Measurements from ENCODE around the gene CNTROB. TPM values are rescaled to one million over a fixed set of nuclear protein-coding genes. Genes with fewer than 3 reads are reported as not detected.
"Not testable (repeated sequence)": the region's sequence is repeated elsewhere in the genome, so short reads cannot be mapped to it uniquely, and the experiment has no call there.

CNTROB gene
- total RNA-seq, 4 donors from 2014 or later: 22.7 to 62.1 (median 31.6) TPM

DNA sequence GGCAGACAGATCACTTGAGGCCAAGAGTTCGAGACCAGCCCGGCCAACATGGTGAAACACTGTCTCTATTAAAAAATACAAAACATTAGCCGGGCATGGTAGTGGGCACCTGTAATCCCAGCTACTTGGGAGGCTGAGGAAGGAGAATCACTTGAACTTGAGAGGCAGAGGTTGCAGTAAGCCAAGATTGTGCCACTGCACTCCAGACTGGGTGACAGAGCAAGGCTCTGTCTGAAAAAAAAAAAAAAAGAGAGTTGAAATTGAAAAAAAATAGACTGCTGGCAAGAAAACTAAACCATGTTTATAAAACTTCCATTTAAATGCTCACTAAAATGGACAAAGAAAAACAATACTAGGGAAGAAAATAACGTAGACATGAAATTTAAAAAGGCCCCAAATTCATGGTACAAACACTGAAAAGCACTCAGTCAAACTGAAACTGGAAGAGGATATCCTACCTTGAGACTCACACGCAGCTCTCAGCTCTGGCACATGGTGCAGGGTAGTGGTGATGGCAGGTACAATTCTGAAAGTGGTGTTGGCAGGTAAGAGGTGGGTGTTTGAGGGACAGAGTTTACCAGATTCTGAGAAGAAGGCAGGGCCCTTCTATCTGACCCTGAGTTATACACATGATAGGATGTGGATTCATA, 19.3 kb downstream of the CNTROB start:
- in situ Hi-C loops (cut with MboI; ENCODE audit: low pct_ligation_motif_present in 1 of 4, low pct_unique_long_range_greater_than_20kb in 1 of 4, low sequenced_read_pairs in 3 of 4): no loop called here
- H3K4me3 ChIP-seq: no peak overlapping the region
- TF ChIP-seq POLR2A (IDR thresholded peaks at IDR 0.05) (no peak), EP300 (IDR thresholded peaks at IDR 0.05; ENCODE audit: low read depth) (no peak), POLR2AphosphoS5 (IDR thresholded peaks at IDR 0.05) (no peak)
- TF ChIP-seq, protein P1, sequence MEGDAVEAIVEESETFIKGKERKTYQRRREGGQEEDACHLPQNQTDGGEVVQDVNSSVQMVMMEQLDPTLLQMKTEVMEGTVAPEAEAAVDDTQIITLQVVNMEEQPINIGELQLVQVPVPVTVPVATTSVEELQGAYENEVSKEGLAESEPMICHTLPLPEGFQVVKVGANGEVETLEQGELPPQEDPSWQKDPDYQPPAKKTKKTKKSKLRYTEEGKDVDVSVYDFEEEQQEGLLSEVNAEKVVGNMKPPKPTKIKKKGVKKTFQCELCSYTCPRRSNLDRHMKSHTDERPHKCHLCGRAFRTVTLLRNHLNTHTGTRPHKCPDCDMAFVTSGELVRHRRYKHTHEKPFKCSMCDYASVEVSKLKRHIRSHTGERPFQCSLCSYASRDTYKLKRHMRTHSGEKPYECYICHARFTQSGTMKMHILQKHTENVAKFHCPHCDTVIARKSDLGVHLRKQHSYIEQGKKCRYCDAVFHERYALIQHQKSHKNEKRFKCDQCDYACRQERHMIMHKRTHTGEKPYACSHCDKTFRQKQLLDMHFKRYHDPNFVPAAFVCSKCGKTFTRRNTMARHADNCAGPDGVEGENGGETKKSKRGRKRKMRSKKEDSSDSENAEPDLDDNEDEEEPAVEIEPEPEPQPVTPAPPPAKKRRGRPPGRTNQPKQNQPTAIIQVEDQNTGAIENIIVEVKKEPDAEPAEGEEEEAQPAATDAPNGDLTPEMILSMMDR (IDR thresholded peaks at IDR 0.05): no peak
- DNase-seq: no peak
- 61 to 63% methylated on average over 4 to 5 of the region's 5 CpGs for WGBS, 2 donors (ENCODE audit: low coverage in 1 of 2)
- H3K27me3 ChIP-seq: no peaks in the 10 kb centered on the region
- H3K9me3 ChIP-seq: no peaks in the 10 kb centered on the region
- H3K36me3 ChIP-seq: peaks cover 0 to 27% (median 11%) of the 10 kb centered on the region in 4 donors
- intact Hi-C loops (cut with DNase I; ENCODE audit: low total_unique reads): no loop called here
- no peaks in the 10 kb centered on the region for H3K4me1 ChIP-seq
- H3K27ac ChIP-seq: peak overlapping the region in 3 of 4 donors; percentile 26 to 79 (median 33)

DNA sequence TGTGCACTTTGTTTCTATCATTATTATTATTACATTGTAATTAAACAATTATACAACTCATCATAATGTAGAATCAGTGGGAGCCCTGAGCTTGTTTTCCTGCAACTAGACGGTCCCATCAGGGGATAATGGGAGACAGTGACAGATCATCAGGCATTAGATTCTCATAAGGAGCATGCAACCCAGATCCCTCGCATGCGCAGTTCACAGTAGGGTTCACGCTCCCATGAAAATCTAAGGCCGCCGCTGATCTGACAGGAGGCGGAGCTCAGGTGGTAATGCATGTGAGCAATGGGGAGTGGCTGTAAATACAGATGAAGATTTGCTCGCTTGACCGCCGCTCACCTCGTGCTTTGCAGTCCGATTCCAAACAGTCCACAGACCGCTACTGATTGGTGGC, 21.3 kb downstream of the CNTROB start:
- WGBS, 2 donors (ENCODE audit: low coverage in 1 of 2): 96% methylated on average over 13 of the region's 13 CpGs; no CpG with 5 or more reads in 1 of the 2 donors
- H3K4me3 ChIP-seq; H3K36me3 ChIP-seq; intact Hi-C loops (cut with DNase I; ENCODE audit: low total_unique reads); in situ Hi-C loops (cut with MboI; ENCODE audit: low pct_ligation_motif_present in 1 of 4, low pct_unique_long_range_greater_than_20kb in 1 of 4, low sequenced_read_pairs in 3 of 4); H3K4me1 ChIP-seq; DNase-seq; H3K27ac ChIP-seq; H3K27me3 ChIP-seq; H3K9me3 ChIP-seq: not testable (repeated sequence)

DNA sequence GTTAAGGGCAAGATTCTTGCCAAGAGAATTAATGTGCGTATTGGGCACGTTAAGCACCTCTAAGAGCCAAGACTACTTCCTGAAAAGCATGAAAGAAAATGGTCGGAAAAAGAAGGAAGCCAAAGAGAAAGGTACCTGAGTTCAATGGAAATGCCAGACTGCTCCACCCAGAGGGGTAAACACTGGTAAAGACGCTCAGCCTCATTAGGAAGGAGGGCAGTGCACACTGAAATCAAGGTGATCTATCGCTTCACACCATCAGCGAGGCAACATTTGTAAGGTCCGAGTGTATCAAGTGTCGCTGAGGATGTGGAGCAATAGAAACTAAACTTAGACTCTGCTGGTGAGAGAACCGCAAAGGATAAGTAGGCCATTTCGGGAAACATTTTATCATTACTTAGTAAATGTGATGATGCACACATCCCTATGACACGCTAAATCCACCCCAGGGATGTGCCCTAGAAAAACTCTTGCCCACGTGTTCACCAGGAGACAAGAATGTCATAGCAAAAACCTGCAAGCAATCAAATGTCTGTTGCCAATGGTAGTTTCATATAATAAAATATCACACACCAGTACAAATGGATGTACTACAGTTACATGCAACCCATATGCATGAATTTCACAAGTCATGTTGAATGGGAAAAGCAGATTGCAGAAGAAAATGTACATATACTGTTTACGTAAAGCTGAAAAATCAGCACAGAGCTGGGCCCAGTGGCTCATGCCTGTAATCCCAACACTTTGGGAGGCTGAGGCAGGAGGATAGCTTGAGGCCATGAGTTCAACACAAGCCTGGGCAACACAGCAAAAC, 23.6 kb downstream of the CNTROB start:
- no peaks in the 10 kb centered on the region for H3K36me3 ChIP-seq
- peaks cover 4% of the 10 kb centered on the region for H3K27me3 ChIP-seq
- TF ChIP-seq POLR2AphosphoS5 (IDR thresholded peaks at IDR 0.05) (no peak), EP300 (IDR thresholded peaks at IDR 0.05; ENCODE audit: low read depth) (no peak), POLR2A (IDR thresholded peaks at IDR 0.05) (no peak)
- TF ChIP-seq, protein P1 (IDR thresholded peaks at IDR 0.05): no peak
- in situ Hi-C loops (cut with MboI; ENCODE audit: low pct_ligation_motif_present in 1 of 4, low pct_unique_long_range_greater_than_20kb in 1 of 4, low sequenced_read_pairs in 3 of 4) (no loop called here), intact Hi-C loops (cut with DNase I; ENCODE audit: low total_unique reads) (no loop called here)
- DNase-seq: no peak
- no peaks in the 10 kb centered on the region for H3K4me1 ChIP-seq
- H3K9me3 ChIP-seq: no peaks in the 10 kb centered on the region
- H3K4me3 ChIP-seq: no peak overlapping the region
- WGBS, 2 donors (ENCODE audit: low coverage in 1 of 2): 71 to 72% methylated on average over 13 of the region's 13 CpGs
- H3K27ac ChIP-seq: peak overlapping the region in 3 of 4 donors; percentile 59 to 76 (median 69)

DNA sequence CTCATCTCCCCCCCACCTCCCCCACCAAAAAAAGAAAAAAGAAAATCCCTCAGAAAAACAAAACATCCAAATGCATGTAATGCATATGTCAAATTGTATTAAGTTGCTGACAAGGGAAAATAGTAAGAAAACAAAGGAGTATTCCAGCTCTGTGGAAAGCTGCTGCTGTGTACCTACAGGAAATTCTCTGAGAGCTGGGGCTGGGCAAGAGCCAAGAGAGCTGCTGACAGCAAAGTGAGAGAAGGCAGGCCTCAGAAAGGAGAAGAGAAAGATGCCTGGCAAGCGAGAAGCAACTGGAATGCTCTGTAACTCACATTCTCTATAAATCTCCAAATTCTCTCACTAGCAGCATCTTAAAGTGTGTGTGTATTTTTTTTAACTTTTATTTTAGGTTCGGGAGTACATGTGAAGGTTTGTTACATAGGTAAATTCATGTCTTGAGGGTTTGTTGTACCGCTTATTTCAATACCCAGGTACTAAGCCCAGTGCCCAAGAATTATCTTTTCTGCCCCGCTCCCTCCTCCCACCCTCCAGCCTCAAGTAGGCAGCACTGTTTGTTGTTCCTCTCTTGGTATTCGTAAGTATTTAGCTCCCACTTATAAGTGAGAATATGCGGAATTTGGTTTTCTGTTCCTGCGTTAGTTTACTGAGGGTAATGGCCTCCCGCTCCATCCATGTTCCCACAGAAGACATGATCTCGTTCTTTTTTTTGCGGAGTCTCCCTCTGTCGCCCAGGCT, 24.4 kb downstream of the CNTROB start:
- Histone ChIP-seq H3K27ac (peak overlapping the region in 3 of 4 donors; percentile 59 to 76 (median 69)), H3K4me1 (no peaks in the 10 kb centered on the region), H3K4me3 (no peak overlapping the region), H3K36me3 (no peaks in the 10 kb centered on the region), H3K9me3 (no peaks in the 10 kb centered on the region), H3K27me3 (peaks cover 10% of the 10 kb centered on the region)
- 60 to 70% methylated on average over 8 to 11 of the region's 11 CpGs for WGBS, 2 donors (ENCODE audit: low coverage in 1 of 2)
- TF ChIP-seq POLR2A (IDR thresholded peaks at IDR 0.05): no peak
- TF ChIP-seq EP300 (IDR thresholded peaks at IDR 0.05; ENCODE audit: low read depth): no peak
- peak; percentile 28 to 67 (median 42) for TF ChIP-seq POLR2AphosphoS5 (IDR thresholded peaks at IDR 0.05)
- TF ChIP-seq, protein P1 (IDR thresholded peaks at IDR 0.05): no peak
- in situ Hi-C loops (cut with MboI; ENCODE audit: low pct_ligation_motif_present in 1 of 4, low pct_unique_long_range_greater_than_20kb in 1 of 4, low sequenced_read_pairs in 3 of 4) (no loop called here), intact Hi-C loops (cut with DNase I; ENCODE audit: low total_unique reads) (no loop called here)
- peak; percentile 28 for DNase-seq

All from transverse colon (tissue), 4 donors.